WTC11 (cell line): ENCODE results near the gene TRIP11.

Experiments
- CTCF ChIP-seq: fragments of 200-600 bp; IDR thresholded peaks from 2 replicates; pipeline ENCODE4 v1.8.0; 2022; ENCODE audit warnings: antibody characterized with exemption
- MLX ChIP-seq: sonication (generic); formaldehyde crosslinking; IDR thresholded peaks from 2 replicates; pipeline ENCODE4 v1.8.1; 2023; ENCODE audit warnings: mild to moderate bottlenecking, missing genetic modification reagents, moderate library complexity
- NR2C2 ChIP-seq: sonication (generic); formaldehyde crosslinking; IDR thresholded peaks from 2 replicates; pipeline ENCODE4 v1.8.0; 2022; ENCODE audit warnings: mild to moderate bottlenecking, missing genetic modification reagents

- TF ChIP-seq CTCF (no peak), NR2C2 (CRISPR knock-in tag) (no peak), MLX (CRISPR knock-in tag) (no peak)
Measured at GRCh38 chr14:92021523-92021922, 18.3 kb downstream of the TRIP11 start.
